GM21717 (cell line): ENCODE results near the gene HOXA3.

ENCODE experiments used
- ATAC-seq: cut with Tn5 transposase; IDR thresholded peaks from one replicate; pipeline ENCODE4 v1.9.1; 2021; ENCODE audit warnings: mild to moderate bottlenecking, moderate library complexity; ENCODE audit not compliant: unreplicated experiment

HOXA3 gene

DNA sequence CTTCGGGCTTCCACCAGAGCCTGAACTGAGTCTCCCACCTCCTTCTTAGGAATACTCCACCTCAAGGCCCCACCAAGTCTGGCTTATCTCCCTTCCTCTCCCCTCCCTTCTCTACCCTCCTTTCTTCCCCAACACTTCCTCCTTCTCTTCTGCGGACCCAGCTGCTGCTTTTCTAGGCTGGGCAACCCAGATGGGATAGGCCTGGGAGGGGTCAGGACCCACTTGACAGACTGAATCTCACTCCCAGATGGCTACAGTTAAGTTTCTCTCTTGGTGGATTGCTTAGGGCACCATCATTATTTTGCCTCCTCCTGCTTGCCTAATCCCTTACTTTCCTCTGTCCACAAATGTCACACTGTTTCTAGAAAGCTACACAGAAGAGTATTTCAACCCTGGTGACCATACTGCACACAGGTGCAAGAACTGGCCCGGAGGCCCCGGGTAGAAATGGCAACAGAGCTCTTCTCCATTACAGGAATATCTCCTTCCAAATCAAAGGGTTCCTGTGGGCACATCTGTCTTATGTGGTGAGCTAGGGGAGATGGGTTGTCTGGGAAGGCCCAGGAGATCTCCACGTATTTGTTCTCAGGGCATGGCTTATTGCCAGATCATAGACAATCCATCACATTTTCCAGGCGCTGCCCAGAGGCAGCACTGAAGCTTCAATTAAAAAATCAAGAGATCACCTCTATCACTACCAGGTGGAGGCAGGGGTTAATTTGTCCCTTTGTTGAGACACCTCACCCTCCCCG lies 37.8 kb upstream of the HOXA3 start:
- ATAC-seq: no peak

DNA sequence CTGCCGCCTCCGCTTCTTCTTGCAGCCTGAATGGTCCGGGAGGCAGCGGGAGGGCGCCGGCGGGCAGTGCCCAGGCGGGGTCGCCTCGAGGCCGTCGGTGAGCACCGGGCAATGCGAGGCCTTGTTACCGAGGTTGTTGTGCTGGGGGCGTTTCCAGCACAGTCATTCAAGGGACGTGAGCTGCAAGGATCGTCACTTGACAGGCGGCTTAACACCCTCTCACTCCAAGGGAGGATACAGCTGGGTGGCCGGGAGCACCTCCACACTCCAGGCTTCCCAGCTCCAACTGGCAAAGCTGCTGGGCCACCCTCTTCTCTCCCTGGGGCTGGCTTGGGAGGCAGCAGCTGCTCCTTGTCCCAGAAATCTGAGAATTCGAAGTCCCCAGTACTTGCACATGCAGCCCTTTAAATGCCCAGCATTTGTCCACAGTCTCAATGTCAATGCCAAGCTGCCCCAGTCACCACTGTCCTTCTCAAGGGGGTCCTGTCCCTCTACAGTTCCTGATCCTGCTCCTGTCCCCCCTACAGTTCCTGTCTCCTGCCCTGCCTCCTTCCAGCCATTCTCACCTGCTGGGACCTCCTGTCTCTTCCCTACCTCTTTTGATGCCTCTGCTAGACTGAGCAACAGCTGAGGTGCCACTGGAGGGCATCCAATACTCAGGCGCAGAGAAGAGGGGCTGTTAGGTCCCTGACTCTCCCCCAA lies 37.1 kb upstream of the HOXA3 start:
- ATAC-seq: no peak

DNA sequence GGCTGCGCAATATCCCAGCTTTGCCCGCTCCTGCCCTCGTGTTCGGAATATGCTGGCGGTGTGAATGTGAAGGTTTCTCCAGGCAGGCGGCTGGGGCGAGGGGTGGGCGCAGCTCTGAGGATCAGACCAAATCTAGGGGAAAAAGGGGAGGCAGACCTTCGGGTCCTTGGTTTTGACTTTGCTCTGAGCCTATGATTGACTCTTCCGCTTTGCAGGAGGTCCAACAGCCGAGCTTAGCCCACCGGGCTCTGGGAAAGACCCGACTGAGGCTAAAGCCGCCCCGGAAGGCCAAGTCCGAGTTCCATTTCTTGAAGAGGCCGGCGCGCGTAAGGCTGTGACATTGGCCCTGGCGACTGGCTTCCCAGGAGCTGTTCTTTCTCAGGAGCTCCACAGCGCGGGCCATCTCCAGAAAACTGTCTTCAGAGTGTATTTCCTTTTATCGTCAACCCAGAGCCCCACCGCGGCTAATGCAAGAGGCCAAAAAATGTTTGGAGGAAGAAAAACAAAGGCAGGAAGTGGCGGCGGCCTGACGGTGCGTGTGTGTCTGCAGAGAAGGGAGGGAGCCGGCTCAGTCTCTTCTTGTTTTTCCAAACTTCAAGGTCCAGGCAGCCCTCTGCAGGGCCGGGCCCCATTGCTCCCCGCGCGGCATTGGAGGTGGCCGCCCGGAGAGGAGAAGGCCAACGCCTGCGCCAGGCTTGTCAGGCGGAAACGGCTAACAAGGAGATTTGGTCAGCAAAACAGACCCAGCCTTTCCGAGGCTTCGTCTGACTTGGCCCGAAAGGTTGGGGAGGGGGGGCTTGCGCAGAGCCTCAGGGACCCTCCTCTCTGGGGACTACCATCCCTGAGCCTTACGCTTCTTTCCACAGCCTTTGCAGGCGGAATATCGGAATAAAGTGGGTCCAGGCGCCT lies 36.3 kb upstream of the HOXA3 start:
- no peak for ATAC-seq

DNA sequence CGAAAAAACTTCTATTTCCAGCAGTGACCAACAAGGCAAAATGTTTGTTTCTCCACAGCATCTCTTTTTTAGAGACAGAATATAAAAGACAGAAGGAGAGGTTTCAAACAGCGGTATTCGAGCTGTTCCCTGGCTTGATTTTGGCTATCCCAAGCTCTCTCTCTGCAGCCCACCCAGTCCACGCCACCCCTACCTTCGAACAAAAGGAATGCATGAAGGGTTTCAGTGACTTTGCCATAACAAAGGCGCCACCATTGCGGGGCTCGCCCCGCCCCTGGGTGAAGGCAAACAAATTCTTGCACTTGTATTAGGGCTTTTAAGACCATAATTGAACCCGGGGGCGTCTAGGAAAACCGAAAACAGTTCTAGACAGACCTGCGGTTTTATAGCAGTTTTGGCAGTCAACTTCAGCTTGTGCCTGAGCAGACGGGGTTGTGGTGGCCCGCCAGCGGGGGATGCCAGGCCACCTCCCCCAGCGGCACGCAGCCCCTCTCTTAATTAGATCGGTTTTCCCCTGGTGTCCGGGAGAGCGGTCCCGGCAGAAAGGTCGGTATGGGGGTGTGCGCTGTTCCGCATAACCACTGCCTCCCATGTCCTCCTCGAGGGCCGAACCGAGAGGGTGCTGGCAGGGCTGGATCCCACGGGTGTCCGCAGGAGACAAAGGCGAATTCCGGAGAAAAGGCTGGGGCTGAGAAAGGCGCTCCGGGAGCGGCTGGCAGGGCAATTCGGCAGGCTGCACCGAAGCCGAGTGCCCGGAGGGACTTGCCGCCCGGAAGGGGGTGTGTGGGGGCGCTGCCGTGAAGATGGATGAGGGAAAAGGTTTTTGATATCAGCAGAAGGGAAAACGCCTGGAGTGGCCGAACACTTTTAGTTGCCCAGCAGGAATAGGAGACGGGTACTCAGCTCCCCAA lies 35.3 kb upstream of the HOXA3 start:
- no peak for ATAC-seq

DNA sequence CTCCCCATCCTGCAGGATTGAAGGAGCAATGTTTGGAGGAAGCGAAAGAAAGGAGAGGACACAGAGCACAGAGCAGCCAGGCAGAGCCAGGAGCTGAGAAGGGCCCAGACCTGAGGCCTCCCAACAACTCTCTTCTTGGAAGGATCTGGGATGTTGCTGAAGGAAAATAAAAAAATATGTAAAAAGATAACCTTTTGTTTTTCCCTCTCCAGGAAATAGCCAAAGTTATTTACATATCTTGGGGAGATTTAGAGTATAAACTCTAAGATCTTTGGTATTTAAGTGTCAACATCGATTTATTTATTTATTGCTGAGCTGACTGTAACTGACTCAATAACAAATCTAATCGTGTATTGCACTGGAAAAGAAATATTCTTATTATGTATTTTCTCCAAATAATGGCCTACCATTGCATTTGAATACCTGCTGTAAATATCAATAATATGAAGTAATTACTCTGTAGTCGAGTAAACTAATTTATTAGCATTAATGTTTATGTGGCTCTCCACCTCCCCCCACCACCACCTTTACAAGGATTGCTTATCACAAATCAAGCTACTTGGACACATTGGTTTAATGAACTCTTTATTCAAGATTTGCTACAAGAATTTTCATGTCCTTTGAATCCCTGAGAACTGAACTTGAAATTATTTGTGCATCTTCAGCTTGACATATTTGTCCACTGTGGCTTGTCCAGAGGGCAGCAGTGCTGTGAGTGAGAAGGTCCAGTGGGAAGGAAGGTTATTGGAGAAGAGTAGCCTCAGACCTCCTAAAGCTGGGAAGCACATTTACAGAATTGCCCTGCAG lies 34.5 kb upstream of the HOXA3 start:
- ATAC-seq: no peak

DNA sequence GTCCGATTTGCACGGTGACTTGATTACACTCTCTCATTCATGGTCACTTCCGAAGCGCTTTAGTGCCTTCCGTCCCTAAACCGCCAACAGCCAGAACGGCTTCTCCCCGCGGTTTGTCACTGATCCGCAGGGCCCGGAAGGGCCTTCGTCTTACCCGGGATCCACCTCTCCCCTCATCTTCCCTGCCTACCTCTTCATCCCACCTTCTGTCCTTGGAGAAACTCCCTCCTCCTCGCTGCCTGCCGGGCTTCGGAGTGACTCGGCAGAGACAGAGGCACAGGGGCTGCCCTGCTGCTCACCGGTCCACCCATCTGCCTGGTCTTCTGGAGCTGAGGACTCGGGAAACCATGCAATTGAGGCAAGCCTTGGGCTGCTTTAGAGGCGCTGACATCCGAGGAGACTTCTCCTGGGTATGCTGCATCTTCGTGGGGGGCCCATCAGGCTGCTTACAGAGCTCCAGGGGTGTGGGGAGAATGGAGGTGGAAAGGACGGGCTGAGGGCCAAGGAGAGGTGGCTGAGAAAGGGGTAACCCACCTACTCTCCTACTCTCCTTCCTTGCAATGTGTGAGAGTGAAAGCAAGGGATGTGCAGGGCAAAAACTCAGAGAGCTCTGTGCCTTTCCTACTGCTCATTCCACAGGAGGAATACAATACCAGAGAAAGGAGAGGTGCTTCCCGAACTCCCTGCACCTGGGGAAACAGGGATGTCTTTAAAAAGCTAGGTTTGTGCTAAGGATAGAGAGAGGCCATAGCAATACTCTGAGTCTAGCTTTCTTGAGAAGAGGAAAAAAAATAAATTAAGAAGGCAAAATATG lies 33.7 kb upstream of the HOXA3 start:
- no peak for ATAC-seq

DNA sequence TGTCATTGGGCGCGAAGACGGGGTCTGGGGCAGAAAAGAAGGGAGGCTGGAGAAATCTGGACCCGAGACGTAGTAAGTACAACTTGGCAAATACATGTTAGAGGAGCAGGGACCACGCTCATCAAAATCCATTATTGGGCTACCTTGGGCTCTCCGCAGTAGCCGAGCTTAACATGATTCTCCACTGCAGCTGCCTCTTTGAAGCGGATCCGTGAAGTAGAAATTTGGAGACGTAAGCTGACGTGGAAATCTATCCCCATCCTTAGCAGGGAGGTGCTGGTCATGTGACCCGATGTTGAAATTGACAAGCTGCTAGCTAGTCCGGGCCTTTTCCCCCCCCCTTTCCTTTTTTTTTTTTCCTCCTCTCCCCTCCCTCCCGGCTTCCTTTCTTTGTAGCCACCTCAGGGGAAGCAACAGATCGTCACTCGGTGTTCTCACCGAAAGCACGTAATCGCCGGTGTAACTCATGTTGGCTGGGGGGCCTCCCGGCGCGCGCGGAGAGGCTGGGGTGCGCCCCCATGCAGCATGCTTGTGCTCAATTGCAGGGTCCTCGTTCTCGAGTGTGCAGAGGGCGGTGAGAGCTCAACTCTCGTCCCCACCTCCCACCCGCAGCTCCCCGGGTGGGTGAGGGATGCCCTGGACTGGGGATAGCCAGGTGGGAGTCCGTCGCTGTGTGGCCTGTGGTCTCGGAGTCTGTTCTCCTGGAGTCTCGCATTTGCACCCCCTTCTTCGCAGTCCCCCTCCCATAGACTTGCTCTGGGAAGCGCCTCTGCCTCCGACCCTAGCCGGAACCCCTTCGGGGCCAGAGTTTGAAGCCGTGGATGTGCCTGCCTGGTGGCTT lies 32.9 kb upstream of the HOXA3 start, which contains the start of gene HOXA11:
Gene HOXA11, minus strand, starts transcription at position 220 of the 841 bp plus-strand sequence. Its CDS starts 88 bp downstream, at position 132.
- no peak for ATAC-seq

DNA sequence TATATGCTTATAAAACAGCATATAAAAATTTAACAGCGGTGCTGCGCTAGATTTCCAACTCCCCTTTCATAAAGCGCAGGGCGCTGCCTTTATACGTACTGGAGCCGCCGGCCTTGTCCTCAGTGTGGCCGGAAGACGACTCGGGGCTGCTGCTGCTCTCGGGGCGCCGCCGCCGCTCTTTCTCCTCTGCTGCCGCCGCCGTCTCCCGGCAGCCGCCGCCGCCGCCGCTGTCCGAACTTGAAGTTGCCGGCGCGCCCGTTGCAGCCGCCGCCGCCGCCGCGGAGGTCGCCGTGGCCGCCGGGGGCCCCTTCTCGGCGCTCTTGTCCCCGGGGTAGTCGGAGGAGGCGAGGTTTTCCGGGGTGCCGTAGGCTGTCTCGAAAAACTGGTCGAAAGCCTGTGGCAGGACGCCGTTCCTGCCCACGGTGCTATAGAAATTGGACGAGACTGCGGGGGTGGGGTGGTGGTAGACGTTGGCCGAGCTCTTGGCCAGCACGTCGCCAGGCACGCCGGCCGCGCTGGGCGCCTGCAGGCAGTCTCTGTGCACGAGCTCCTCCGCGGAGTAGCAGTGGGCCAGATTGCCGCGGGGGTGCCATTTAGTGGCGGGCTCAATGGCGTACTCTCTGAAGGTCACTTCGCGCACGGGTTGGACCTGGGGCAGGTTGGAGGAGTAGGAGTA lies 32.1 kb upstream of the HOXA3 start:
- ATAC-seq: no peak

DNA sequence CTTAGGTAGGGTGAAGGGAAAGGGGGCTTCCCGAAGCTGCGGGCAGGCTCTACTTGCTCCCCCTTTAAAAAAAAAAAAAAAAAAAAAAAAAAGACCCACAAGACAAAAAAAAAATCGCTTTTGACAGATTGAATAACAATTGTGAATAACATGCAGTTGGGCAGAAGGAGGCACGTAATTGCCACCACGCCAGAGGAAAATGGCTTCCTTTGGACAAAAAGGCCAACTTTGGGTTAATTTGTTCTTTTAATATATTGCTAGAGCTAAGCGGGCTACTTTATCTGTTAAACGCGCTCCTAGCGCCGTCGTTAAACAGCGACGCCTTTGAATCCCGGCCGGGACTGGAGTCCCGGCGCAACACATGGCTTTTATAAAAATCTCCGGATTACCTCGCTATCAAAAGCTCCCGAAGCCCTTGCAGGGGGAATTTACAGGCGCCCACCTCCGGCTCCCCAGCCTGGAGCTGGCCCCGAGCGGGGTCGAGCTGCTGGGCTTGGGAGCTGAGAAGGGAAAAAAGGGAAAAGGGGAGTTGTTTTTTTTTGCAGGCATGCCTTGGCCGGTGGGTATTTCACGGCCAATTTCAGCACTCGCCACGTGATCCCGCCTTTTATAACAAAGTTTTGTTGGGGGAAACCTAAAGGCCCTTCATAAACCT lies 31.4 kb upstream of the HOXA3 start:
- no peak for ATAC-seq

DNA sequence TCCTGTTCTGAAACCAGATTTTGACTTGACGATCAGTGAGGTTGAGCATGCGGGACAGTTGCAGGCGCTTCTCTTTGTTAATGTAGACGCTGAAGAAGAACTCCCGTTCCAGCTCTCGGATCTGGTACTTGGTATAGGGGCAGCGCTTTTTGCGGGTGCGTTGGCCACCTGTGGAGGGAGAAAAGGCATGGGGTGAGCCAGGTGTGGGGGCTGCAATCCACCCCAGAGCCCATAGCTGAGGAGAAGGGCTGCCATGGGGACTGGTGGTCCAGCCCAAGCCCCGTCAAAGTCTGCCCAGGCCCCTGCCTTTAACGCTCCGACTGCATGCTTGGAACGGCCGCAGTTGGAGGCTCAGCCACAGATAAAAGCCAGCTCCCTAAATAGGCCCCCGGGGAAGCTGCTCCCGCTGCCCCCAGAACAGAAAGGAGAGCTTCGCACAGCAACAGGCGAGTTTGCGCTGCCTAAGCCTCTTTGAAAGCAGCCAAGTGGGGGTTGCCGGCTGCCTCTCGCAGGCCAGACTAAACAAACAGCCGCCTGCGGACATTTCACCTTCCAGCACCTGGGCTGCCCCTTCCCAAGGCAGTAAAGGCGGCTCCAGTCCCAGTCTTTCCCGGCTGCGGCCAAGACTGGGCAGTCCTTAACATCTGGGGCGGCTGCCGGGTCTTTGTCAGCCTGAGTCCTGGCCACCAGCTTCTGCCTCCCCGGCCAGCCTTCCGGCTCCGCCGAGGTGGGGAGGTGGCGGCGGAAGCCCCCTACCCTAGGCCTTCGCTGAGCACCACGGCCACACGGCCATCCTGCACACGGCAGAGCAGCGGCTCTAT lies 30.7 kb upstream of the HOXA3 start:
- no peak for ATAC-seq

DNA sequence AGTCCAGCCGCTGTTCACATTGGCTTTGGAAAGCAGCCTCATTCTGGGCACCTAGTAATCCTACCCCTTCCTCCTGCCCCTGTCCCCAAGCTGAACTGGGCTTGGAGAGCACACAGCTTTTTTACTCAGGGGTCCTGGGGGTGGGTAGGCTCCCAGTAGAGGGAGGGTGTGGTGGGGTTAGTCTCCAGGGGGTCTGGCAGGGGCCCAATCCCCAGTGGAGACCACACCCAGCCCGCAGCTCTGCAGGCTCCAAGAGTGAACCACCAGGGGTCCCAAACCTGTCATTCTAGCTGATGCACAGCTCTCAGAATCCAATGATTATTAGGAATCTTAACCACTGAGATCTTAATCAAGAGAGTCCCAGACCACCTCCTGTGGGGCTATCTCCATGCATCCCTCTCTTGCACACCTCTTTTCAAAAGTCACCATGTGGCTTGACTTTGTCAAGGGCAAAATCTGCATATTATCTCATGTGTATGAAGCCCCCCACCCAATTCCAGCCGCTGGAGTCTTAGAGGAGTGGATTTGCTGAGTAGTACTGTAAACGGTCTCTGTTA lies 30.0 kb upstream of the HOXA3 start:
- ATAC-seq: no peak

DNA sequence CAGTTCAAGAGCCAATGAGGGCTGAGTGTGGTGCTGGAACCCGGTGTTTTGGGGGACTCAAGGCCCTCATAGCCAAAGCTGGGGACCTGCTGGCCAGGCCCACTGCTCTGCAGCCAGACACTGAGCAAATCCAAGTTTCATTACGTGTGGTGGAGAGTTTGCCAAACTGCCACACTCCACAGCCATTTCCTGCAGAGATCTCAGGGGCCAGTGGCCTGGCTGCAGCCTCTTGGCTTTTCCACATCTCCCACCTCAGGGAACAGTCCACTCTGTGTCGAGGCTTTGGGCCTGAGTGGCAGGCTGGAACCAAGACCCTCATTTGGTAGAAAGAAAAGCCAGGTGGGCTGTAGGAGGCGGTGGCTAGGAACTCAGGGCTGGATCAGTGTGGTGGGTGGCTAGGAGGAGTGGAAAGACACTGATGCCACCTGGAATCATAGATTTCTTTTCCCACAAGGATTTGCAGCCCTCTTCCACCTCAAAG lies 29.5 kb upstream of the HOXA3 start:
- no peak for ATAC-seq

DNA sequence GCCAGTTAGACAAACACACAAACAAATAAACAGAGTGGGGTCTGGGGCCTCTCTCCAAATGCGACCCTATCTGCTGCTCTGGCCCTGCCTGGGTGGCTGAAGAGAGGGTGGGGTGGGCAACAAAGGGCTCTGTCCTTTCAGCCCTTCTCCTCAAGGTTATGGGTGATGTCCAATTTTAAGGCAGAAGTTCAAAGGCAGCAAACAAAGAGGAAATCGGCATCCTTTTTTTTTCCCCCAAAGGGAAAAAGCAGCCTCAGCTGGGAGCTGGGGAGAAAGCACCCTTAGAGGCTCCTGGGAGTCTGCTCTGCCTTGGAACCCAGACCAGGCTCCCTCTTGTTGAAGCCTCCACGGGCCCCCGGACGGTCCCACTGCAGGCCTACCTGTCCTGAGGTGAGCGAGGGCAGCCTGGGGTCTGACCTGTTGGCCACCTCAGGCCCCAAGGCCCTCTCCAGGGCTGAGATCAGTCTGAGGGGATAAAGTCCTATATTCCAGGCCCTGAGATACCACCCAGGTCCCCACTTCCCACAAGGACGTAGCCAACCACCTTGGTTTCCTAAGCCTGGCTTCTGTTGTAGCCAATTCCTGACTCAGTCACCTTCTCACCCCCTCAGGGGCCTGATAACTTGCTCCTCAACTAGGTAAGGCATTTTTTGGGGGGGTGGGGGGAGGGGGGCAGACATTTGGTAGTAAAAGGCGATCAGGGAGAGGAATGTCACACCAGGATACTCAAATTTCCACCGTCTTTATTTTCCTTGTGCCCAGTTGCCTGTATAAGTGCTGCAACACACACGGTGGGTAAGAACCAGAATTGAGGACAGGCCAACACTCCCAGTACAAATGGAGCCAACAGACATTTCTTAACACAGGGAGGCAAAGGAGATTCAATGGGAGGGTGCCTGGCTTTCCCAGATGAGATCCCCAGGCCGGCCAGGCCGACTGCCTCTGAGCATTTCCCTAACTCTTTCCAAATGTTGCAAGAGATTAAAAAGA lies 28.3 kb upstream of the HOXA3 start:
- no peak for ATAC-seq
